Vagina (tissue), 2 donors: ENCODE data around the gene MAN2A2.

Experiments used
- POLR2A ChIP-seq, 2 donors: fragments of 450-650 bp; IDR thresholded peaks; one replicate each; pipeline ENCODE4 v1.6.1; 2017; ENCODE audit warnings: antibody characterized with exemption in 2 of 2, mild to moderate bottlenecking in 2 of 2, moderate library complexity in 2 of 2
- POLR2AphosphoS5 ChIP-seq, 2 donors: sonication (generic); formaldehyde crosslinking; IDR thresholded peaks; one replicate each; pipeline ENCODE4 v1.9.0; 2017; ENCODE audit warnings: antibody characterized with exemption in 2 of 2, mild to moderate bottlenecking in 2 of 2, low read depth in 1 of 2; ENCODE audit not compliant: insufficient read depth in 1 of 2
- TF ChIP-seq, protein P1 (sequence below), 3 experiments: fragments of 450-650 bp in 2 of 3; fragments of 200-600 bp in 1 of 3; sonication (generic) in 1 of 3; IDR thresholded peaks; one replicate each; pipeline ENCODE4 v1.5.1; 2017 to 2019; ENCODE audit warnings: antibody characterized with exemption in 3 of 3, mild to moderate bottlenecking in 2 of 3, moderate library complexity in 2 of 3

DNA sequence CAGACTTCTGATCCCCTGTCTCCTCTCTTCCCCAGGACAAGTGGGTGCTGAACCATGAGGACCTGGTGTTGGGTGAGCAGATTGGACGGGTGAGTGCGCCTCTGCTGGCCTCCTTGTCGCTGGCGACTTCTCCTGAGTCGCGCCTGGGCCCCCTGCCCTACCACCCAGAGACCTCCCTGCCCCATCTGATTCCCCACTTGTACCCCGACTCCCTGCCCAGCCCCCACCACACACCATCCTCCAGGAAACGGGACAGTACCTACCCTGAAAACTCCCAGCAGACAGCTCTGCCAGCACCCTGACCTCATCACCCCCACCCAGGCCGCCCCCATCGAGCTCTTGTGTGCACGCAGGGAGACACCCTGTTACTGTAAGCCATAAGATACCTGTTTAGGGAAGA, 11.1 kb upstream of the MAN2A2 start:
- TF ChIP-seq, protein P1, sequence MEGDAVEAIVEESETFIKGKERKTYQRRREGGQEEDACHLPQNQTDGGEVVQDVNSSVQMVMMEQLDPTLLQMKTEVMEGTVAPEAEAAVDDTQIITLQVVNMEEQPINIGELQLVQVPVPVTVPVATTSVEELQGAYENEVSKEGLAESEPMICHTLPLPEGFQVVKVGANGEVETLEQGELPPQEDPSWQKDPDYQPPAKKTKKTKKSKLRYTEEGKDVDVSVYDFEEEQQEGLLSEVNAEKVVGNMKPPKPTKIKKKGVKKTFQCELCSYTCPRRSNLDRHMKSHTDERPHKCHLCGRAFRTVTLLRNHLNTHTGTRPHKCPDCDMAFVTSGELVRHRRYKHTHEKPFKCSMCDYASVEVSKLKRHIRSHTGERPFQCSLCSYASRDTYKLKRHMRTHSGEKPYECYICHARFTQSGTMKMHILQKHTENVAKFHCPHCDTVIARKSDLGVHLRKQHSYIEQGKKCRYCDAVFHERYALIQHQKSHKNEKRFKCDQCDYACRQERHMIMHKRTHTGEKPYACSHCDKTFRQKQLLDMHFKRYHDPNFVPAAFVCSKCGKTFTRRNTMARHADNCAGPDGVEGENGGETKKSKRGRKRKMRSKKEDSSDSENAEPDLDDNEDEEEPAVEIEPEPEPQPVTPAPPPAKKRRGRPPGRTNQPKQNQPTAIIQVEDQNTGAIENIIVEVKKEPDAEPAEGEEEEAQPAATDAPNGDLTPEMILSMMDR (IDR thresholded peaks at IDR 0.05) = no peak
- TF ChIP-seq POLR2AphosphoS5 (IDR thresholded peaks at IDR 0.05; ENCODE audit: insufficient read depth in 1 of 2, low read depth in 1 of 2) = no peak
- no peak for TF ChIP-seq POLR2A (IDR thresholded peaks at IDR 0.05)
